Fibroblast of villous mesenchyme (primary cell): ENCODE measurements around the gene STX5. TPM values are rescaled to one million over a fixed set of nuclear protein-coding genes. Genes with fewer than 3 reads are reported as not detected.
A peak's percentile ranks its signal among the peaks of the same experiment; 100 is the strongest.

Experiments used
- DNase-seq: peaks from one replicate; pipeline ENCODE4 v3.0.0-alpha.2; 2010; ENCODE audit warnings: low read depth
- H3K4me3 ChIP-seq: 2 replicates; pipeline ENCODE4 v1.5.1; 2011; ENCODE audit warnings: low read depth, mild to moderate bottlenecking, low read length
- total RNA-seq: library from RNA; depleted of rRNA; stranded (reverse); fragments of >200 nt; gene quantifications from 2 replicates; pipeline ENCODE4 v1.2.3, GENCODE V29; 2012
- TF ChIP-seq, protein P1 (sequence below): IDR thresholded peaks from 2 replicates; pipeline ENCODE4 v1.5.1; 2012; ENCODE audit warnings: low read depth, mild to moderate bottlenecking, low read length; ENCODE audit not compliant: insufficient read depth

Gene STX5
- total RNA-seq, 1 donor: 47.5 TPM

- TF ChIP-seq, protein P1, sequence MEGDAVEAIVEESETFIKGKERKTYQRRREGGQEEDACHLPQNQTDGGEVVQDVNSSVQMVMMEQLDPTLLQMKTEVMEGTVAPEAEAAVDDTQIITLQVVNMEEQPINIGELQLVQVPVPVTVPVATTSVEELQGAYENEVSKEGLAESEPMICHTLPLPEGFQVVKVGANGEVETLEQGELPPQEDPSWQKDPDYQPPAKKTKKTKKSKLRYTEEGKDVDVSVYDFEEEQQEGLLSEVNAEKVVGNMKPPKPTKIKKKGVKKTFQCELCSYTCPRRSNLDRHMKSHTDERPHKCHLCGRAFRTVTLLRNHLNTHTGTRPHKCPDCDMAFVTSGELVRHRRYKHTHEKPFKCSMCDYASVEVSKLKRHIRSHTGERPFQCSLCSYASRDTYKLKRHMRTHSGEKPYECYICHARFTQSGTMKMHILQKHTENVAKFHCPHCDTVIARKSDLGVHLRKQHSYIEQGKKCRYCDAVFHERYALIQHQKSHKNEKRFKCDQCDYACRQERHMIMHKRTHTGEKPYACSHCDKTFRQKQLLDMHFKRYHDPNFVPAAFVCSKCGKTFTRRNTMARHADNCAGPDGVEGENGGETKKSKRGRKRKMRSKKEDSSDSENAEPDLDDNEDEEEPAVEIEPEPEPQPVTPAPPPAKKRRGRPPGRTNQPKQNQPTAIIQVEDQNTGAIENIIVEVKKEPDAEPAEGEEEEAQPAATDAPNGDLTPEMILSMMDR: no peak
- H3K4me3 ChIP-seq: no peak overlapping the region
These were observed 42.3 kb downstream of the STX5 start for GRCh38 chr11:62789576-62789975.

GRCh38 chr11:62788991-62789390 lies 42.9 kb downstream of the STX5 start:
- H3K4me3 ChIP-seq: no peak overlapping the region
- no peak for DNase-seq
- TF ChIP-seq, protein P1: no peak

More at GRCh38 chr11:62789576-62789975, 42.3 kb downstream of the STX5 start:
- DNase-seq: no peak

GRCh38 chr11:62787005-62787759 lies 44.7 kb downstream of the STX5 start, which contains the start of gene TMEM179B:
TSS of gene TMEM179B (plus strand) at chr11:62787402. CDS start at chr11:62787432, 30 bp downstream.
- TF ChIP-seq, protein P1: peak; percentile 63
- peak within 1 kb of the TSS; percentile 97 for H3K4me3 ChIP-seq
- DNase-seq: peak; percentile 99

DNA sequence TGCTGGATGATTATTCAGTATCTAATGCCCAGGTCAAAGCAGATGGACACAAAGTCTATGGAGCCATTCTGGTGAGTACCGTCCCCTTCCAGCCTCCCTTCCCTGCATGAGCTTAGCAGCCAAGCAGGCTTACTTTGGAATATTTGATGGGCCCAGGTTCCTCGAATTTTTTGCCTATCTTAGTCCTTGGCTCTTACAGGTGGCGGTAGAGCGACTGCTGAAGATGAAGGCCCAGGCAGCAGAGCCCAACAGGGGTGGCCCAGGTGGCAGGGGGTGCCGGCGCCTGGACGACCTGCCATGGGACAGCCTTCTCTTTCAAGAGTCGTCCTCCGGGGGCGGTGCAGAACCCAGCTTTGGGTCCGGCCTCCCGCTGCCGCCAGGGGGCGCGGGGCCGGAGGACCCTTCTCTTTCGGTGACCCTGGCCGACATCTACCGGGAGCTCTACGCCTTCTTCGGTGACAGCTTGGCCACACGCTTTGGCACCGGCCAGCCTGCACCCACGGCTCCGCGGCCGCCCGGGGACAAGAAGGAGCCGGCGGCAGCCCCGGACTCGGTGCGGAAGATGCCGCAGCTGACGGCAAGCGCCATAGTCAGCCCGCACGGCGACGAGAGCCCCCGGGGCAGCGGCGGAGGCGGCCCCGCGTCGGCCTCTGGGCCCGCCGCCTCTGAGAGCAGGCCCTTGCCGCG lies 45.4 kb downstream of the STX5 start:
- peak overlapping the region; percentile 97 for H3K4me3 ChIP-seq
- DNase-seq: peak; percentile 84
- TF ChIP-seq, protein P1: peak; percentile 99

DNA sequence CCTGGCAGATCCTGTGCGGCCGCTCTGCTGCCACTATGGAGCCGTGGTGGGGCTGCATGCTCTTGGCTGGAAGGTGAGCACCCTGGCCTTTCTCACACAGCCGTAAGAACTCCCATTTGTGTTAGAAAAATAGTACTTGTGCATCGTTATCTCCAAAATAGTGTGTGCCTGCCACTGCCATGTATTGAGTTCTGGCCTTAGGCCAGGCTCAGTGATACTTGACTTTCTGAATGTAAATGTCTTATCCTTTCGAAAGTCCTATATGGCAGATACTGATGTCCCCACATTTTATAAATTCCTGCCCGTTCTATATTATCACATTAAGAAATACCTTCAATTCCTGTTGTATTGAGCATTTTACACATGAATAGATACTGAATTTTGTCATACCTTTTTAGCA lies 49.1 kb downstream of the STX5 start:
- TF ChIP-seq, protein P1: no peak
- DNase-seq: no peak

GRCh38 chr11:62778441-62778840 lies 53.4 kb downstream of the STX5 start:
- TF ChIP-seq, protein P1: no peak
- no peak for DNase-seq
- no peak overlapping the region for H3K4me3 ChIP-seq

More for the DNA sequence above, 49.1 kb downstream of the STX5 start:
- no peak overlapping the region for H3K4me3 ChIP-seq
